K562 (cell line): ENCODE data around the gene NRXN3. TPM values are rescaled to one million over a fixed set of nuclear protein-coding genes. Genes with fewer than 3 reads are reported as not detected.

ENCODE experiments used
- HDAC2 ChIP-seq: fragments of 450-650 bp; IDR thresholded peaks from 2 replicates; pipeline ENCODE4 v1.6.1; 2016; ENCODE audit warnings: mild to moderate bottlenecking
- polyA plus RNA-seq, 8 experiments: library from polyadenylated mRNA; depleted of rRNA in 4 of 8; stranded (reverse) in 5 of 8; unstranded in 3 of 8; fragments of >200 nt; fragmentation: Nextera tagmentation in 2 of 8; fragmentation: Illumina TruSeq in 1 of 8; extraction: Ambion mirVana in 2 of 8; extraction: Trizol in 1 of 8; gene quantifications; 2 replicates each; pipeline versions ENCODE4 v1.2.1 to v1.2.3, GENCODE V29; 2011 to 2014; ENCODE audit warnings: inconsistent platforms in 1 of 8, missing spikeins in 1 of 8
- total RNA-seq, 7 experiments: library from RNA; depleted of rRNA in 6 of 7; stranded (reverse); fragments of >200 nt in 6 of 7; fragmentation: Illumina TruSeq in 2 of 7; extraction: Trizol in 2 of 7; gene quantifications; 2 replicates each; pipeline versions ENCODE4 v1.2.1 to v1.2.3, GENCODE V29; 2011 to 2021; ENCODE audit warnings: low replicate concordance in 1 of 7
- TF ChIP-seq, protein P1 (sequence below), 2 experiments: fragments of 450-650 bp; IDR thresholded peaks; 2 replicates each; pipeline ENCODE4 v1.6.1; 2016; ENCODE audit warnings: mild to moderate bottlenecking in 2 of 2, borderline replicate concordance in 1 of 2, low read depth in 1 of 2, moderate library complexity in 1 of 2
- TF ChIP-seq, protein P2 (sequence below): fragments of 250-450 bp; sonication (Bioruptor Pico); IDR thresholded peaks from 2 replicates; pipeline ENCODE4 v1.6.1; 2021; ENCODE audit warnings: mild to moderate bottlenecking

NRXN3 gene
- total and polyA plus RNA-seq, 9 of the 15 experiments (the other 6 are each of a cell fraction or from before 2014, with no cell fraction given) = 0.09 TPM; not detected in 8

DNA sequence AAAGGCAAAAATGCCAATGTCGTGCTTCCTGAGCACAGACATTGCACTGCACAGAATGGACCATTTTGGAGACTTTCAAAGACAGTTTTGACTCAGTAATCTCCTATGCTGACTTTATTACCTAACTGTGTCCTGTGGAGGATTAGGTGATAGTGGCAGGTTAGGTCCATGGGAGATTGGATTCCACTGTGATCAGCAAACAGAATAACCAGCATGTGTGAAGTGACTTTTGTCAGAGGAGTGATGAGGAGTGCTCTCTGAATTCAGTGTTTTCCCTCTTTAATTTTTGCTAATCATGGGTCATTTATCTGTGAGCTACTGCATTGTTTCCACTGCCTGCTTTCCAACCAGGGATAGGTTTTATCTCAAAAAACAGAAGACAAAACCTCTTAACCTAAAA lies 1378.7 kb downstream of the NRXN3 start (continued):
- TF ChIP-seq, protein P1, sequence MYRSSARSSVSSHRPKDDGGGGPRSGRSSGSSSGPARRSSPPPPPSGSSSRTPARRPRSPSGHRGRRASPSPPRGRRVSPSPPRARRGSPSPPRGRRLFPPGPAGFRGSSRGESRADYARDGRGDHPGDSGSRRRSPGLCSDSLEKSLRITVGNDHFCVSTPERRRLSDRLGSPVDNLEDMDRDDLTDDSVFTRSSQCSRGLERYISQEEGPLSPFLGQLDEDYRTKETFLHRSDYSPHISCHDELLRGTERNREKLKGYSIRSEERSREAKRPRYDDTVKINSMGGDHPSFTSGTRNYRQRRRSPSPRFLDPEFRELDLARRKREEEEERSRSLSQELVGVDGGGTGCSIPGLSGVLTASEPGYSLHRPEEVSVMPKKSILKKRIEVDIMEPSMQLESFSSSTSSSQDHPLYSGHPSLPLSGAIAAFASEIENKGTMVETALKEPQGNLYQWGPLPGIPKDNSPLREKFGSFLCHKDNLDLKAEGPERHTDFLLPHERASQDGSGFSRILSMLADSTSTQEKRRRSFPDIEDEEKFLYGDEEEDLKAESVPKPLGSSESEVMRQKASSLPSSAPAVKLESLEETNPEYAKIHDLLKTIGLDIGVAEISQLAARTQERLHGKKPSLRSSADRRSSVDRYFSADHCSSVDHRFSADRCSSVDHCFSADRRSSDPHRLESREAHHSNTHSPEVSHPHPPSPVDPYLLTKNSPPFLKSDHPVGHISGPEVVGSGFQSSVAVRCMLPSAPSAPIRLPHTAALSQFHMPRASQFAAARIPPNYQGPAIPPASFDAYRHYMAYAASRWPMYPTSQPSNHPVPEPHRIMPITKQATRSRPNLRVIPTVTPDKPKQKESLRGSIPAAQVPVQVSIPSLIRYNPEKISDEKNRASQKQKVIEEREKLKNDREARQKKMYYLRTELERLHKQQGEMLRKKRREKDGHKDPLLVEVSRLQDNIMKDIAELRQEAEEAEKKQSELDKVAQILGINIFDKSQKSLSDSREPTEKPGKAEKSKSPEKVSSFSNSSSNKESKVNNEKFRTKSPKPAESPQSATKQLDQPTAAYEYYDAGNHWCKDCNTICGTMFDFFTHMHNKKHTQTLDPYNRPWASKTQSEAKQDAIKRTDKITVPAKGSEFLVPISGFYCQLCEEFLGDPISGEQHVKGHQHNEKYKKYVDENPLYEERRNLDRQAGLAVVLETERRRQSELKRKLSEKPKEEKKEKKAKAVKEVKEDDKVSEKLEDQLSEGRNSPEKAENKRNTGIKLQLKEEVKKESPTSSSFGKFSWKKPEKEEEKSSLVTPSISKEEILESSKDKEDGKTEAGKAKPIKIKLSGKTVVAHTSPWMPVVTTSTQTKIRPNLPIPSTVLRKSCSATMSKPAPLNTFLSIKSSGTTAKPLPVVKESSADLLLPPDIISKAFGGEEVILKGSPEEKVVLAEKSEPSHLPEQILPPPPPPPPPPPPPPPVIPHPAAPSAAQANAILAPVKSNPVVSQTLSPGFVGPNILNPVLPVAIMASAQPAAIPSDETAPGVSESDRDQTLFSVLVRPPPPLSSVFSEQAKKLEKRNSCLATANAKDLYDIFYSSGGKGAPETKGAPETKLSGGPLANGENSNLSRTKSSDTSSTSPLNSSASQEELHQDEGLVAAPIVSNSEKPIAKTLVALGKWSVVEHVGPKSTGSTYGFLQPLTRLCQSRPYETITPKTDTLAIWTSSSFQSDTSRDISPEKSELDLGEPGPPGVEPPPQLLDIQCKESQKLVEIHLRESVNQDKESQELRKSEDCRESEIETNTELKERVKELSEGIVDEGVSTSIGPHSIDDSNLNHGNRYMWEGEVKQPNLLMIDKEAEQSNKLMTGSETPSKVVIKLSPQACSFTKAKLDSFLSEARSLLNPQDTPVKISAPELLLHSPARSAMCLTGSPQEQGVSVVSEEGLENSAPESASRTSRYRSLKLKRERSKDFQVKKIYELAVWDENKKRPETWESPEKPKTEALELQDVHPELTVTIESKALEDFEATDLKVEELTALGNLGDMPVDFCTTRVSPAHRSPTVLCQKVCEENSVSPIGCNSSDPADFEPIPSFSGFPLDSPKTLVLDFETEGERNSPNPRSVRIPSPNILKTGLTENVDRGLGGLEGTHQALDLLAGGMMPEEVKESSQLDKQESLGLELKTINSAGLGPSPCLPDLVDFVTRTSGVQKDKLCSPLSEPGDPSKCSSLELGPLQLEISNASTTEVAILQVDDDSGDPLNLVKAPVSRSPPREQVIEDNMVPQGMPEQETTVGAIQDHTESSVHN (IDR thresholded peaks at IDR 0.05; ENCODE audit: borderline replicate concordance in 1 of 2, low read depth in 1 of 2) = no peak
- TF ChIP-seq, protein P2, sequence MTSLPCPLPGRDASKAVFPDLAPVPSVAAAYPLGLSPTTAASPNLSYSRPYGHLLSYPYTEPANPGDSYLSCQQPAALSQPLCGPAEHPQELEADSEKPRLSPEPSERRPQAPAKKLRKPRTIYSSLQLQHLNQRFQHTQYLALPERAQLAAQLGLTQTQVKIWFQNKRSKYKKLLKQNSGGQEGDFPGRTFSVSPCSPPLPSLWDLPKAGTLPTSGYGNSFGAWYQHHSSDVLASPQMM (CRISPR knock-in tag) = no peak
- TF ChIP-seq HDAC2 = no peak
